SU-DHL-6 (cell line): Measurements from ENCODE around the gene TCF7L1.
A peak's percentile ranks its signal among the peaks of the same experiment; 100 is the strongest.

Experiments
- H2AFZ ChIP-seq: fragments of 200-600 bp; sonication (generic); 2 replicates; pipeline ENCODE4 v1.6.1; 2014; ENCODE audit warnings: low read depth, mild to moderate bottlenecking, moderate library complexity, mixed read lengths, antibody characterized with exemption, low read length; ENCODE audit not compliant: severe bottlenecking
- H3F3A ChIP-seq: fragments of 200-600 bp; shearing (Covaris generic); 2 replicates; pipeline ENCODE4 v1.6.0; 2016; ENCODE audit warnings: antibody characterized with exemption, mild to moderate bottlenecking; ENCODE audit not compliant: insufficient read depth
- H3K27ac ChIP-seq: fragments of 200-600 bp; sonication (generic); 2 replicates; pipeline ENCODE4 v1.5.1; 2016; ENCODE audit warnings: low read depth, mild to moderate bottlenecking, low read length, moderate library complexity, mixed read lengths
- H3K27me3 ChIP-seq: fragments of 200-600 bp; sonication (generic), shearing (Covaris generic); 2 replicates; pipeline ENCODE4 v1.6.0; 2014; ENCODE audit warnings: mild to moderate bottlenecking, low read length
- H3K36me3 ChIP-seq: fragments of 200-600 bp; sonication (generic); 2 replicates; pipeline ENCODE4 v1.6.1; 2014; ENCODE audit warnings: mild to moderate bottlenecking, low read length, mixed read lengths
- H3K4me2 ChIP-seq: fragments of 300-600, 200-600 bp; shearing (Covaris generic), sonication (generic); 2 replicates; pipeline ENCODE4 v1.6.0; 2014; ENCODE audit warnings: low read length, low read depth, mild to moderate bottlenecking; ENCODE audit not compliant: poor library complexity, severe bottlenecking
- H3K4me3 ChIP-seq: fragments of 200-600 bp; sonication (generic); 2 replicates; pipeline ENCODE4 v1.5.1; 2014; ENCODE audit warnings: antibody characterized with exemption, low read length, mild to moderate bottlenecking, mixed read lengths; ENCODE audit not compliant: insufficient read depth, poor library complexity, severe bottlenecking
- H3K79me2 ChIP-seq: fragments of 200-600 bp; sonication (generic); 2 replicates; pipeline ENCODE4 v1.6.1; 2014; ENCODE audit warnings: mild to moderate bottlenecking, low read length, moderate library complexity; ENCODE audit not compliant: insufficient read depth
- H3K9ac ChIP-seq: fragments of 200-600 bp; sonication (generic); 2 replicates; pipeline ENCODE4 v1.7.0; 2014; ENCODE audit warnings: mild to moderate bottlenecking, low read length
- H3K9me2 ChIP-seq: fragments of 200-600 bp; sonication (generic); replicated peaks from 2 replicates; pipeline ENCODE4 v1.6.1; 2014; ENCODE audit warnings: low read length; ENCODE audit not compliant: insufficient read depth
- H3K9me3 ChIP-seq: fragments of 200-600 bp; sonication (generic); 2 replicates; pipeline ENCODE4 v1.6.1; 2014; ENCODE audit warnings: low read length, mixed read lengths; ENCODE audit not compliant: insufficient read depth
- H4K20me1 ChIP-seq: fragments of 200-600 bp; sonication (generic); 2 replicates; pipeline ENCODE4 v1.6.1; 2014; ENCODE audit warnings: low read depth, mild to moderate bottlenecking, antibody characterized with exemption, low read length, moderate library complexity, mixed read lengths
- EZH2phosphoT487 ChIP-seq: fragments of 200-600 bp; sonication (generic), shearing (Covaris generic); conservative IDR thresholded peaks from 2 replicates; pipeline ENCODE4 v1.6.1; 2018; ENCODE audit warnings: mild to moderate bottlenecking, antibody characterized with exemption, low read length, moderate library complexity, mixed read lengths
- TF ChIP-seq, protein P1 (sequence below): fragments of 200-600 bp; sonication (generic); IDR thresholded peaks from one replicate; pipeline ENCODE4 v1.5.1; 2017; ENCODE audit warnings: antibody characterized with exemption, mild to moderate bottlenecking, low read length, moderate library complexity; ENCODE audit not compliant: insufficient read depth, poor library complexity, severe bottlenecking

Gene TCF7L1

DNA sequence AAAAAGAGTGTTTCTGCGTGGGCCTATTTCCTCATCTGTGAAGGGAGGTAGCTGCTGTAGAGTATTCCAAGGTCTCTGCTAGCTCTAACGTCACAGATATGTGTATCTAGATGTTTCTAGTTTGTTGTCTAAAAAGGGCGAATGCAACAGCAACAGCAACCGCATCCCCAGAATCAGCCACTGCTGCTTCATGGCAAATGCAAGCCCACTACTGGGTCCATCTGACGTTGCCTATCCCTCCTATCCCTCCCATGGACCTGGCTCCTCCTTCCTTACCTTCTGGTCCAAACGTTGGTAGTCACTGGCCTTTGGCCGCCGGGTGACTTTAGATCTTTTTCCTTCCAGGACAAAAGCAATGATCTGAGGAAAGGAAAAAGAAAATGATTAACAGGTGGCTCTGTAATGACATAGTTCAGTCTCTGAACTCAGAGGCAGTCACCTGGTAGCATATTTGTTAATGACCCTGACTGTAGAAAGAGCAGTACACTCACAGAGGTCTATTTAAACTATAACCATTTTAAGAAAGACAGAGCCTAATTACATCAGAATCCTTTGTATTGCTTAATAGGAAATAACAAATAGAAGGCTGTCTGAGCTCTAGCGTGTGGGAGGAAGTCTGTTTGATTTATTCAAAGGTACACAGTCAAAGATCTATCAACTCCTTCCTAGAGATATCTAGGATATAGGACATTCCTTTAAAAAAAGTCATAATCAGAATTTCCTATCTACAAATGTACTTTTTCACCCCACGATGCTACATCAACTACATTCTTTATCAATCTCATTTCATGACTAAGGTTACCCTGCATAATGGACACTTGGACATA lies 191.7 kb downstream of the TCF7L1 start:
- no peak for TF ChIP-seq EZH2phosphoT487
- TF ChIP-seq, protein P1, sequence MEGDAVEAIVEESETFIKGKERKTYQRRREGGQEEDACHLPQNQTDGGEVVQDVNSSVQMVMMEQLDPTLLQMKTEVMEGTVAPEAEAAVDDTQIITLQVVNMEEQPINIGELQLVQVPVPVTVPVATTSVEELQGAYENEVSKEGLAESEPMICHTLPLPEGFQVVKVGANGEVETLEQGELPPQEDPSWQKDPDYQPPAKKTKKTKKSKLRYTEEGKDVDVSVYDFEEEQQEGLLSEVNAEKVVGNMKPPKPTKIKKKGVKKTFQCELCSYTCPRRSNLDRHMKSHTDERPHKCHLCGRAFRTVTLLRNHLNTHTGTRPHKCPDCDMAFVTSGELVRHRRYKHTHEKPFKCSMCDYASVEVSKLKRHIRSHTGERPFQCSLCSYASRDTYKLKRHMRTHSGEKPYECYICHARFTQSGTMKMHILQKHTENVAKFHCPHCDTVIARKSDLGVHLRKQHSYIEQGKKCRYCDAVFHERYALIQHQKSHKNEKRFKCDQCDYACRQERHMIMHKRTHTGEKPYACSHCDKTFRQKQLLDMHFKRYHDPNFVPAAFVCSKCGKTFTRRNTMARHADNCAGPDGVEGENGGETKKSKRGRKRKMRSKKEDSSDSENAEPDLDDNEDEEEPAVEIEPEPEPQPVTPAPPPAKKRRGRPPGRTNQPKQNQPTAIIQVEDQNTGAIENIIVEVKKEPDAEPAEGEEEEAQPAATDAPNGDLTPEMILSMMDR: no peak
- Histone ChIP-seq H3K4me2 (peak overlapping the region; percentile 93), H3K9me2 (no peaks in the 10 kb centered on the region), H3F3A (no peaks in the 10 kb centered on the region), H3K9me3 (no peaks in the 10 kb centered on the region), H3K27me3 (no peaks in the 10 kb centered on the region), H3K36me3 (peaks cover 48% of the 10 kb centered on the region), H3K4me3 (peak overlapping the region; percentile 83), H3K27ac (no peak overlapping the region), H3K79me2 (peaks cover 78% of the 10 kb centered on the region), H4K20me1 (peaks cover 41% of the 10 kb centered on the region), H3K9ac (peak overlapping the region; percentile 84), H2AFZ (no peak overlapping the region)

DNA sequence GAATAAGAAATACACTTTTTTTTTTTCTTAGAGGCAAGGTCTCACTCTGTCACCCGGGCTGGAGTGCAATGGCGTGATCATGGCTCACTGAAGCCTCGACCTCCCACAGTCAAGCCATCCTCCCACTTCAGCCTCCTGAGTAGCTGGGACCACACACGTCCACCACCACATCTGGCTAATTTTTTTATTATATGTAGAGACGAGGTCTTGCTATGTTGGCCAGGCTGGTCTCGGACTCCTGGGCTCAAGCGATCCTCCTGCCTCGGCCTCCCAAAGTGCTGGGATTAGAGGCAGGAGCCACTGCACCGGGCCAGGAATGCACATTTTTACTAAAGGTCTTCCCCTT lies 192.2 kb downstream of the TCF7L1 start:
- H3K9me2 ChIP-seq: no peaks in the 10 kb centered on the region
- no peaks in the 10 kb centered on the region for H3F3A ChIP-seq
- peaks cover 46% of the 10 kb centered on the region for H3K36me3 ChIP-seq
- H3K9me3 ChIP-seq: no peaks in the 10 kb centered on the region
- TF ChIP-seq, protein P1: no peak
- no peak for TF ChIP-seq EZH2phosphoT487
- H3K9ac ChIP-seq: peak overlapping the region; percentile 84
- peak overlapping the region; percentile 83 for H3K4me3 ChIP-seq
- H3K79me2 ChIP-seq: peaks cover 72% of the 10 kb centered on the region
- peak overlapping the region; percentile 93 for H3K4me2 ChIP-seq
- peaks cover 39% of the 10 kb centered on the region for H4K20me1 ChIP-seq
- H3K27ac ChIP-seq: no peak overlapping the region
- H3K27me3 ChIP-seq: no peaks in the 10 kb centered on the region
- H2AFZ ChIP-seq: no peak overlapping the region

DNA sequence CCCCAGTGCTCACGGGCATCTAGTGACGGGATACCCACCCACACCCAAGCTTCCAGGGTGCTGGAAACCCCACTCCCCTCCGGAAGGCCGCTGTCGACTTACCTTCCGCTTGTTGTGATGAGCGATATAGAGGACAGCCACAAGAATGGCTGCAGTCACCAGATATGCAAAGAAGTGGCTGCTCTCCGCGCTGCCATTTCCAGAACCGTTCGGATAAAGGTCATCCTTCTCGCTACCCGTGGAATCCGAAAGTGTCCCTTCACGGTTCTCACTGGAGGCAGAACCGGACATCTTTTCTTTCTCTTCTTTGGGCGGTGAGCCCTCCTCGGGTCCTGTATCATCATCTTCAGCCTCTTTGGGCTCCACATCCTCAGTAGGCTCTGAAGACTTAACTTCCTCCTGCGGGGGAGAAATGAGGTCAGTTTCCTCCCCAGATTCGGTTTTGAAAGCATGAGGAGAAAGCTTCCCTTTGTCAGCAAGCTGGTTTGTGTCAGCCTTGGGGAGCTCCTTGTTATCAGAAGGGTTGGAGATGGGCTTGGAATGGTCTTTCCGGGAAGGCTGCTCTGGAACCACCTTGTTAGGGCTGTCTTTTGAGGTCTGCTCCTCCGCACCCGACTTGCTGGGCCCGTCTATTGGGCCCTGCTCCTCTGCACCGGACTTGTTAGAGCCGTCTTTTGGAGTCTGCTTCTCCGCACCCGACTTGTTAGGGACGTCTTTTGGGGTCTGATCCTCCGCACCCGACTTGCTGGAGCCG lies 193.4 kb downstream of the TCF7L1 start:
- Histone ChIP-seq H4K20me1 (peaks cover 31% of the 10 kb centered on the region), H3F3A (no peaks in the 10 kb centered on the region), H3K9me3 (no peaks in the 10 kb centered on the region), H3K4me3 (peak overlapping the region; percentile 83), H3K9ac (peak overlapping the region; percentile 84), H3K79me2 (peaks cover 61% of the 10 kb centered on the region), H3K27me3 (no peaks in the 10 kb centered on the region), H2AFZ (no peak overlapping the region), H3K9me2 (no peaks in the 10 kb centered on the region), H3K4me2 (peak overlapping the region; percentile 93), H3K36me3 (peaks cover 35% of the 10 kb centered on the region), H3K27ac (peak overlapping the region; percentile 82)
- TF ChIP-seq, protein P1: no peak
- TF ChIP-seq EZH2phosphoT487: no peak
